ENCODE results near the gene PLCL1. TPM values are rescaled to one million over a fixed set of nuclear protein-coding genes. Genes with fewer than 3 reads are reported as not detected.
"Not testable (repeated sequence)": the region's sequence is repeated elsewhere in the genome, so short reads cannot be mapped to it uniquely, and the experiment has no call there.

PLCL1 gene
- total RNA-seq, 1 experiment from 2014 or later, result 0.08 TPM

- DNase-seq (ENCODE audit: low spot score), result no peak
Observed at GRCh38 chr2:197997083-197997541, 192.7 kb downstream of the PLCL1 start.

- no peak for DNase-seq (ENCODE audit: low spot score)
Observed at GRCh38 chr2:197998702-197999101, 194.3 kb downstream of the PLCL1 start.

DNA sequence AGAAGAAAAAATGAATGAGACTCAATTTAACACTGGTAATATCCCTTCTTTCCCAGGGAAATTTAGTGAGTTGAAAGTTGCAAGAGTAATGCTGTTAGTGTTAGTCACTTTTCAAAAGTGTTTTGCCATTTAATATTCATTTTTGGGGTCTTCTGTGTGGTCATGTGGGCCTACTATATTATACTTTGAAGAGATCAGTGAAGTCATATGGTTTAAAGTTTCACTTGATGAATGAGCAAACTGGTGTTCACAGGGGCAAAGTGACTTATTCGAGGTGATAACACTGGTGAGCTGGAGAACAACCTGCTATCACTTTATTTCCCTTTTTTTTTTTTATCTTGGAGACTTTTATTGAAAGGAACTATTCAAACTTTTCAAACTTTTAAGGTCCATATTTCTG is 196.0 kb downstream of the PLCL1 start:
- no peak for DNase-seq (ENCODE audit: low spot score)

DNA sequence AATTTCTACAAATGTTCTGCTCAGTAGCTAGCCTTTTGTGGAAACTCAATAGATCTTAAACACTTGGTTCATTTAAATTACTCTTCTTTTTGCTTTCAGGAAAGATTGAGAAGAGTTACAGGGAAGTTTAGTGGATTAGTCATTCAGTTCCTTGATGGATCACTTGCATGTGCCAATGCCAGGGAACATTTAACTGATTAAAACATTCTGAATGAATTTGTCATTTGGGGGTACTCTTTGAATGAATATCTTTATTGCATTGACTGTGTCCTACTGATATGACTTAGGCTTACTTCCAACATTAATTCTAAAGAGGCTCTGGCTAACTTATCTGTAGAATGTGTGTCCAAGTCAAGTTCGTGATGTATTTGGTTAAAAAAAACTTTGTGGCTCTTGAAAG is 199.8 kb downstream of the PLCL1 start:
- no peak for DNase-seq (ENCODE audit: low spot score)

DNA sequence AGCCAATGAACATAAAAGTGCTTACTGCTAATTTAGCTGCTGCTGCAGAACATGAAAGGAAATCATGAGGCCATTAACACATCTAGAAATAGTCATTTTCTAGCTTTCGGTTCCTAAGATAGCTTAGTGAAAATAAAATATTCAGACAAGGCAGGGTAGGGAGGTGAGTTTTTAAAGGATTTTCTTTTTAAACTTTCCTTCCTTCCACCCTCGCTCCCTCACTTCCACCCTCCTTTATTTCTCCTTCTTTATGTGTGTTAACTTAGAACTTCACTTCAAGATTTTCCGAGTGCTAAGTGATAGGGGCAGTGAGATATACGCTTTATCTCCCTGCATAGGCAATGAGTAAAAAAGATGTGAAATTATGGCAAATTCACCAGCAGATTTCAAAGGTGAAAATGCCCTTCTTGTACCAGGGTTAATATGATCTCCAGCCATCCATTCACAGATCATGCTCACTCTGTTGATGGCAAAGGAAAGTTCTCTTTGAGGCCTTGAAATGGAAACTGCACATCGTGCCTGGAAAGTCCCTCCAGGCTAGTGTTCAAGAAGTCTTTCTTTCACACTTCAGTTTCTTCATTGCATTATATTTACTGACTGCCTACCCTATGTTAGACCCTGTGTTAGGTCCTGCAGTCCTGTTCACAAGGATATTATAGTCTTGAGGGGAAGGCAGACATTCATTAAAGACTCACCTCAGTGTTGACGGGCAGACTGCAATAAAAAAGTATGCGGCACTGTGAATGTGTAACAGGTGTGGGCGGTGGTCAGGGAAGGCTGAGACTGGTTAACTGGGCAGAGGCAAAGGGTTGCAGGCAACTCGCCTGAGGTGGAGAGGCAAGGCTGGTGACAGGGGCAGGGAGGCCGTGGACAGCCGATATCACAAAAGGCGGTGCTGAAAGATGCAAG is 200.8 kb downstream of the PLCL1 start:
- DNase-seq (ENCODE audit: low spot score), result no peak

- no peak for DNase-seq (ENCODE audit: low spot score)
Observed at GRCh38 chr2:198006733-198007132, 202.3 kb downstream of the PLCL1 start.

- no peak for DNase-seq (ENCODE audit: low spot score)
Observed at GRCh38 chr2:198008230-198008629, 203.8 kb downstream of the PLCL1 start.

GRCh38 chr2:198012025-198012424 is 207.6 kb downstream of the PLCL1 start:
- no peak for DNase-seq (ENCODE audit: low spot score)

- no peak for DNase-seq (ENCODE audit: low spot score)
Observed at GRCh38 chr2:198016243-198016642, 211.8 kb downstream of the PLCL1 start.

- no peak for DNase-seq (ENCODE audit: low spot score)
Observed at GRCh38 chr2:198017068-198017467, 212.7 kb downstream of the PLCL1 start.

- no peak for DNase-seq (ENCODE audit: low spot score)
Observed at GRCh38 chr2:198028955-198029354, 224.6 kb downstream of the PLCL1 start.

DNA sequence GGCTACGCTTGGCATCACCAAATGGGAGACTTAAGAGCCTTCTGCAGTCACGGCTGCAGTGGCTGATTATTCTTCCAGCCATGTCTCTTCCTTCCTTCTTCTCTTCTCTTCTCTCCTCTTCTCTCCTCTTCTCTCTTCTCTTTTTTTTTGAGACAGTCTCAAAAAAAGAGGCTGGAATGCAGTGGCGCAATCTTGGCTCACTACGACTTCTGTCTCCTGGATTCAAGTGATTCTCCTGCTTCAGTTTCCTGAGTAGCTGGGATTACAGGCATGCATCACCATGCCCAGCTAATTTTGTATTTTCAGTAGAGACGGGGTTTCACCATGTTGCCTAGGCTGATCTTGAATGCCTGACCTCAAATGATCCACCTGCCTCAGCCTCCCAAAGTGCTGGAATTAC is 225.2 kb downstream of the PLCL1 start:
- not testable (repeated sequence) for DNase-seq (ENCODE audit: low spot score)

DNA sequence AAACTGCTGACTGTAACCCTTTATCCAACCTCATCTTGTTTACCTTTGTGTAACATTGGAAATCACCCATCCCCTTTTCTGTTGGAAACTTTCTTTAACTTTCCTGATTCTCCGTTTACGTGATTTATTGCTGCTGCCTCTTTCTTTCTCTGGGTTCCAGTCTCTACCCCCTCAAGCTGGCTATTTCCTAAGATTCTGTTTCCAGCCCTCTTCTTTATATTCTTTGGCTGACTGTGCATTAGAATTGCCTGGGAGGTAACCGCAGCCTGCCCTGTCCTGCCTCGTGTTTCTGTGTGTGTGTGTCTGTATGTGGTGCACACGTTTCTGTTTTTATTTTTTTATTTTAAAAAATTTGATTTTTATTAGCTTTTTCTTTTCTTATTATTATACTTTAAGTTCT is 229.2 kb downstream of the PLCL1 start:
- DNase-seq (ENCODE audit: low spot score), result no peak

- DNase-seq (ENCODE audit: low spot score), result no peak
Observed at GRCh38 chr2:198036029-198036879, 231.9 kb downstream of the PLCL1 start.

- no peak for DNase-seq (ENCODE audit: low spot score)
Observed at GRCh38 chr2:198040835-198041234, 236.4 kb downstream of the PLCL1 start.

DNA sequence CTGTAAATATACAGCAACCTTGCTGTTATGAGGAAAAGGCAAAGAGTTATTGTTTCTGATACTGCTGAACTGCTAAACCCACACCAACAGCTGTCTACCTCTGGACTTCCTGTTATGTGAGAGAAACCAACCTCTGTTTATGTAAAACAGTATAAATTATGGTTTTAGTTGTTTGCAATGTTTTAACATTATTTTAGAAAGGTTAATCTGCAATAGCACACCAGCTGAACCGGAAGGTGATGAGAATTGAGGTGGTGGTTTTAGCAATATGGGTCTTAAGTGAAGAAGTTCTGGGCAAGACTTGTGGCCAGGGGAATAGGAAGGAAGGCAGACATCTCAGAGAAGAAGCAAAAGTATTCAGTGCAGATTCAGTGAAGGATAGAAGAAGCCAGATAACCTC is 237.8 kb downstream of the PLCL1 start:
- no peak for DNase-seq (ENCODE audit: low spot score)

DNA sequence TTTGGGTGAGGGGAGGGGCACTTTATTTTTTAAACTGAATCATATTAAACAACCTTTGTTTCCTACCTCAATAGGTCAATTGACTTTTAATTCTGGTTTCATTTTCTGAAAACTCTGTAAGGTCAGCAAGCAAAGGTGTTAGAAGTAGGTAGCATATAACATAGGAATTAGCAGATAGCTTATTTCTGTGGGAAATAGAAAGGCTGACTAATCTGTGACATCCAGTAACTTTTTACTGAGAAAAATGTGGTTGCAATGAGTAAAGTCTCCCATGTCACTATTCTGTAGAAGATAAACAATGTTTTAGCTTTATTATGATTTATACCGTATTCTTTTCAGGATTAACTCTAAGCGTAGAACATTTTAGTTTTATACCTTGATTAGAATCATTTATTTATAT is 240.4 kb downstream of the PLCL1 start:
- no peak for DNase-seq (ENCODE audit: low spot score)

GRCh38 chr2:198045227-198045626 is 240.8 kb downstream of the PLCL1 start:
- no peak for DNase-seq (ENCODE audit: low spot score)

DNA sequence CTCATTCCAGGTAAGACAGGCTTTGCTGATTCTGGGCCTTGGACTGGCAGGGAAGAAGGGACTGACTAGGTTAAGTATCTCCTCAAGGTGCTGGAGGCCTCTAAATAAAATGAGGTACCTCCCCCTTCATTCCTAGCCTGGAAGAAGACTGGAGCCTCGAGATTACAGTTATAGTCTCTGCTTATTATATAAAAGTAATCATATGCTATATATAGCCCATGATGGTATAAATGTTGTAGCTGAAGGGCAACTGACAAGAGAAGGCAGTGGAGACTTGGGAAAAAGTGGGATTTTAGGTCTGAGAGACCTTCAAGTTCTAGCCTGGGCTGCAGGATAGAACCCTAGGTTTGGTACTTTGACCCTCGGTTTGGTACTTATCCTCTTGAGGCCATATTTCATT is 248.3 kb downstream of the PLCL1 start:
- no peak for DNase-seq (ENCODE audit: low spot score)

DNA sequence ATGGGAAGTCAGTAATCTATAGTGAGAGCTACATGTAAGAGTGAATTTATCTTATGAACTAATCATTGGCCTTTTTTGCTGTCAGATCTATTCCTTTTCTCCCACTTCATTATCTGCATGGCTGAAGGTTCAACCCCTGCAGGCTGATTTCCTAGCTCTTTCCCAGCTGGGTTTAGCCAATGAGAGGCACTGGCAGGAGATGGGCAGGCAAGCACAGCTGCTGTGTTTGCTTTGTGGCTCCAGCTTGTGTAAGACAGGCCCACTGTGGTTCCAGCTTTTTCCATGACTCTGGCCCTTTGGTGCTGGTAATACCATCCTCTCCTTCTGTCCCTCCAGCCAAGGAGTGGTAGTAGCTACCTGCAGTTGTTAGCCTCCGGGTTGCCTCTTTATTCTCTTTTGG is 248.8 kb downstream of the PLCL1 start:
- no peak for DNase-seq (ENCODE audit: low spot score)

- no peak for DNase-seq (ENCODE audit: low spot score)
Observed at GRCh38 chr2:198053776-198054175, 249.4 kb downstream of the PLCL1 start.

- peak; percentile 17 for DNase-seq (ENCODE audit: low spot score)
Observed at GRCh38 chr2:198054299-198054698, 249.9 kb downstream of the PLCL1 start.

GRCh38 chr2:198055716-198056115 is 251.3 kb downstream of the PLCL1 start:
- no peak for DNase-seq (ENCODE audit: low spot score)
